Endothelial cell of umbilical vein (primary cell): ENCODE results near the gene IQSEC3. TPM values are rescaled to one million over a fixed set of nuclear protein-coding genes. Genes with fewer than 3 reads are reported as not detected.
"Not testable (repeated sequence)": the region's sequence is repeated elsewhere in the genome, so short reads cannot be mapped to it uniquely, and the experiment has no call there.

Source experiments
- BruUV-seq: library from RNA; stranded (reverse); fragments of 400-500 nt; replicated peaks from 2 replicates; lab custom pipeline; 2021; lab: Mats Ljungman, UMichigan
- CTCF ChIA-PET: fragments of 300-600, 350-600 bp; sonication (Branson Sonifier 250); formaldehyde crosslinking; loops from one replicate; lab custom pipeline; 2021; ENCODE audit warnings: antibody characterized with exemption, inconsistent platforms; lab: Charles Lee
- POLR2A ChIA-PET: fragments of 300-600, 350-600 bp; sonication (Branson Sonifier 250); formaldehyde crosslinking; loops from one replicate; lab custom pipeline; 2021; ENCODE audit warnings: antibody characterized with exemption, inconsistent platforms; lab: Charles Lee
- DNase-seq: peaks from one replicate; pipeline ENCODE4 v3.0.0-alpha.2; 2011; ENCODE audit warnings: low read depth, low spot score
- FAIRE-seq: peaks from 2 replicates; lab custom pipeline; 2011; peaks lifted over from hg19 to GRCh38; lab: Jason Lieb, UNC
- H2AFZ ChIP-seq: 2 replicates; pipeline ENCODE4 v1.6.0; 2012; ENCODE audit warnings: low read depth, low read length, control low read depth, inconsistent platforms
- H3K27ac ChIP-seq: 2 replicates; pipeline ENCODE4 v1.5.1; 2011; ENCODE audit warnings: low read depth, mild to moderate bottlenecking, control low read depth, low read length, moderate library complexity; ENCODE audit not compliant: insufficient read depth
- H3K27me3 ChIP-seq, 2 experiments: 2 replicates each; pipeline versions ENCODE4 v1.6.0 to v1.6.1; 2011; ENCODE audit warnings: low read length in 2 of 2, mixed read lengths in 1 of 2; ENCODE audit not compliant: control insufficient read depth in 2 of 2, insufficient read depth in 2 of 2
- H3K36me3 ChIP-seq, 2 experiments: 2 replicates in 1 of 2; 3 replicates in 1 of 2; pipeline ENCODE4 v1.5.1; 2011; ENCODE audit warnings: low read length in 2 of 2, mild to moderate bottlenecking in 1 of 2, moderate library complexity in 1 of 2; ENCODE audit not compliant: control insufficient read depth in 2 of 2, insufficient read depth in 2 of 2; ENCODE audit errors: extremely low read depth in 1 of 2
- H3K4me1 ChIP-seq: 3 replicates; pipeline ENCODE4 v1.5.1; 2011; ENCODE audit warnings: mild to moderate bottlenecking, low read length; ENCODE audit not compliant: control insufficient read depth, insufficient read depth; ENCODE audit errors: extremely low read depth
- H3K4me2 ChIP-seq: 2 replicates; pipeline ENCODE4 v1.6.1; 2011; ENCODE audit warnings: low read length, control low read depth, mixed read lengths; ENCODE audit not compliant: insufficient read depth
- H3K4me3 ChIP-seq, 3 experiments: fragments of 200-600 bp in 1 of 3; sonication (generic), shearing (Covaris generic) in 1 of 3; replicated peaks in 1 of 3; 2 replicates each; pipeline ENCODE4 v1.5.1; 2011 to 2016; ENCODE audit warnings: control low read depth in 3 of 3, low read length in 3 of 3, mild to moderate bottlenecking in 2 of 3, inconsistent platforms in 1 of 3, low read depth in 1 of 3, moderate library complexity in 1 of 3; ENCODE audit not compliant: insufficient read depth in 1 of 3
- H3K79me2 ChIP-seq: 2 replicates; pipeline ENCODE4 v1.6.0; 2012; ENCODE audit warnings: low read length, inconsistent platforms; ENCODE audit not compliant: control insufficient read depth, insufficient read depth
- H3K9ac ChIP-seq: replicated peaks from 2 replicates; pipeline ENCODE3; 2011; ENCODE audit warnings: low read length, control low read depth; ENCODE audit not compliant: insufficient read depth; ENCODE audit errors: extremely low read depth
- H3K9me1 ChIP-seq: replicated peaks from 3 replicates; pipeline ENCODE4 v1.6.0; 2011; ENCODE audit warnings: mild to moderate bottlenecking, low read length; ENCODE audit not compliant: control insufficient read depth, insufficient read depth; ENCODE audit errors: extremely low read depth
- H3K9me3 ChIP-seq: replicated peaks from 2 replicates; pipeline ENCODE4 v1.5.1; 2012; ENCODE audit warnings: low read length, inconsistent platforms; ENCODE audit not compliant: control insufficient read depth, insufficient read depth
- H4K20me1 ChIP-seq: replicated peaks from 2 replicates; pipeline ENCODE3; 2011; ENCODE audit warnings: mild to moderate bottlenecking, low read length; ENCODE audit not compliant: control insufficient read depth, insufficient read depth; ENCODE audit errors: extremely low read depth
- EZH2 ChIP-seq: IDR thresholded peaks from 2 replicates; pipeline ENCODE4 v1.6.1; 2012; ENCODE audit warnings: borderline replicate concordance, low read depth, mild to moderate bottlenecking, moderate library complexity, low read length, inconsistent platforms; ENCODE audit not compliant: severe bottlenecking
- FOS ChIP-seq: IDR thresholded peaks from 2 replicates; pipeline ENCODE4 v1.6.1; 2011; ENCODE audit warnings: mild to moderate bottlenecking, low read length, moderate library complexity, borderline replicate concordance; ENCODE audit not compliant: insufficient read depth
- GATA2 ChIP-seq: IDR thresholded peaks from 2 replicates; pipeline ENCODE4 v1.7.0; 2011; ENCODE audit warnings: low read depth, mild to moderate bottlenecking, moderate library complexity, mixed read lengths, low read length; ENCODE audit not compliant: insufficient read length, insufficient read depth
- JUN ChIP-seq: IDR thresholded peaks from 2 replicates; pipeline ENCODE4 v1.6.1; 2011; ENCODE audit warnings: borderline replicate concordance, low read depth; ENCODE audit not compliant: insufficient read length, insufficient read depth
- MAX ChIP-seq: IDR thresholded peaks from 2 replicates; pipeline ENCODE4 v1.6.1; 2011; ENCODE audit not compliant: insufficient read depth, insufficient read length
- MYC ChIP-seq: IDR thresholded peaks from one replicate; pipeline ENCODE4 v1.6.1; 2011; ENCODE audit warnings: mild to moderate bottlenecking, low read depth, low read length
- POLR2A ChIP-seq: IDR thresholded peaks from 2 replicates; pipeline ENCODE4 v1.6.1; 2012; ENCODE audit warnings: low read depth, mild to moderate bottlenecking, control low read depth, low read length
- POLR2AphosphoS5 ChIP-seq: IDR thresholded peaks from 2 replicates; pipeline ENCODE4 v1.6.1; 2012; ENCODE audit warnings: low read depth, mild to moderate bottlenecking, control low read depth, low read length, moderate library complexity; ENCODE audit not compliant: insufficient read depth
- dilution Hi-C: fragments of 300-500 bp; cut with MboI; formaldehyde crosslinking; loops from one replicate; pipeline ENCODE4 v1.15.0; 2019; ENCODE audit warnings: low sequenced_read_pairs; ENCODE audit not compliant: extremely low pct_ligation_motif_present
- intact Hi-C: fragments of 100-400 bp; cut with micrococcal nuclease; formaldehyde crosslinking; loops from one replicate; pipeline ENCODE4 v1.10.0; 2022
- polyA plus RNA-seq, 4 experiments: library from polyadenylated mRNA; depleted of rRNA in 3 of 4; stranded (reverse) in 3 of 4; unstranded in 1 of 4; fragments of >200 nt; gene quantifications; 2 replicates each; pipeline versions ENCODE4 v1.2.1 to v1.2.3, GENCODE V29; 2011 to 2012; ENCODE audit warnings: missing spikeins in 1 of 4
- total RNA-seq: library from RNA; stranded (reverse); gene quantifications from 2 replicates; pipeline ENCODE4 v1.2.3, GENCODE V29; 2021
- TF ChIP-seq, protein P1 (sequence below), 2 donors: IDR thresholded peaks; 1 replicate in 1 of 2; 2 replicates in 1 of 2; pipeline ENCODE4 v1.5.1; 2011; ENCODE audit warnings: low read length in 2 of 2, mild to moderate bottlenecking in 2 of 2, moderate library complexity in 2 of 2, control low read depth in 1 of 2, inconsistent platforms in 1 of 2, low read depth in 1 of 2; ENCODE audit not compliant: insufficient read depth in 1 of 2; ENCODE audit errors: extremely low read depth in 1 of 2

The IQSEC3 gene
- total and polyA plus RNA-seq, 2 donors (not counting 3 experiments of a cell fraction or from before 2014, with no cell fraction given), result not detected

DNA sequence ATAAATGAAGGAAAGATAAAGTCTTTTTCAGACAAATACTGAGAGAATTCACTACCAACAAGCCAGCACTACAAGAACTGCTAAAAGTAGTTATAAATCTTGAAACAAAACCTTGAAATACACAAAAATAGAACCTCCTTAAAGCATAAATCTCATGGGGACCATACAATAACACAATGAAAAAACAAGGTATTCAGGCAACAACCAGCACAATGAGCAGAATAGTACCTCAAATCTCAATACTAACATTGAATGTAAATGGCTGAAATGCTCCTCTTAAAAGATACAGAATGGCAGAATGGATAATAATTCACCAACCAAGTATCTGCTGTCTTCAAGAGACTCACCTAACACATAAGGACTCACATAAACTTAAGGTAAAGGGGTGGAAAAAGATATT lies 7.7 kb upstream of the IQSEC3 start:
- Histone ChIP-seq H2AFZ (no peak overlapping the region), H3K9me3 (no peaks in the 10 kb centered on the region), H3K36me3 (no peaks in the 10 kb centered on the region), H3K9me1 (no peaks in the 10 kb centered on the region), H3K4me1 (no peaks in the 10 kb centered on the region), H3K4me3 (no peak overlapping the region), H3K4me2 (no peak overlapping the region), H3K27me3 (peaks cover 1 to 2% of the 10 kb centered on the region in 2 experiments), H4K20me1 (no peaks in the 10 kb centered on the region), H3K79me2 (no peaks in the 10 kb centered on the region), H3K27ac (no peak overlapping the region), H3K9ac (no peak overlapping the region)
- no TSS peak for BruUV-seq
- DNase-seq (no peak), FAIRE-seq (no peak)
- TF ChIP-seq EZH2, result no peak
- TF ChIP-seq POLR2A, result no peak
- TF ChIP-seq FOS, result no peak
- TF ChIP-seq MYC, result no peak
- no peak for TF ChIP-seq MAX
- TF ChIP-seq GATA2, result no peak
- no peak for TF ChIP-seq POLR2AphosphoS5
- TF ChIP-seq JUN, result no peak
- TF ChIP-seq, protein P1, sequence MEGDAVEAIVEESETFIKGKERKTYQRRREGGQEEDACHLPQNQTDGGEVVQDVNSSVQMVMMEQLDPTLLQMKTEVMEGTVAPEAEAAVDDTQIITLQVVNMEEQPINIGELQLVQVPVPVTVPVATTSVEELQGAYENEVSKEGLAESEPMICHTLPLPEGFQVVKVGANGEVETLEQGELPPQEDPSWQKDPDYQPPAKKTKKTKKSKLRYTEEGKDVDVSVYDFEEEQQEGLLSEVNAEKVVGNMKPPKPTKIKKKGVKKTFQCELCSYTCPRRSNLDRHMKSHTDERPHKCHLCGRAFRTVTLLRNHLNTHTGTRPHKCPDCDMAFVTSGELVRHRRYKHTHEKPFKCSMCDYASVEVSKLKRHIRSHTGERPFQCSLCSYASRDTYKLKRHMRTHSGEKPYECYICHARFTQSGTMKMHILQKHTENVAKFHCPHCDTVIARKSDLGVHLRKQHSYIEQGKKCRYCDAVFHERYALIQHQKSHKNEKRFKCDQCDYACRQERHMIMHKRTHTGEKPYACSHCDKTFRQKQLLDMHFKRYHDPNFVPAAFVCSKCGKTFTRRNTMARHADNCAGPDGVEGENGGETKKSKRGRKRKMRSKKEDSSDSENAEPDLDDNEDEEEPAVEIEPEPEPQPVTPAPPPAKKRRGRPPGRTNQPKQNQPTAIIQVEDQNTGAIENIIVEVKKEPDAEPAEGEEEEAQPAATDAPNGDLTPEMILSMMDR (IDR thresholded peaks at IDR 0.05; ENCODE audit: extremely low read depth in 1 of 2, insufficient read depth in 1 of 2, low read depth in 1 of 2, low read length in 2 of 2), result no peak
- dilution Hi-C loops, result no loop called here
- intact Hi-C loops, result no loop called here
- ChIA-PET POLR2A (no interaction called here), CTCF (no interaction called here)

DNA sequence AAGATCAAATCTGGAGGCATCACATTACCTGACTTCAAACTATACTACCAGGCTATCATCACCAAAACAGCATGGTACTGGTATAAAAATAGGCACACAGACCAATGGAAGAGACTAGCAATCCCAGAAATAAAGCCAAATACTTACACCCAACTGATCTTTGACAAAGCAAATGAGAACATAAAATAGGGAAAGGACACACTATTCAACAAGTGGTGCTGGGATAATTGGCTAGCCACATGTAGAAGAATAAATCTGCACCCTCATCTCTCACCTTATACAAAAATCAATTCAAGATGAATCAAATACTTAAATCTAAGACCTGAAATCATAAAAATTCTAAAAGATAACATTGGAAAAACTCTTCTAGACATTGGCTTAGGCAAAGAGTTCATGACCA lies 4.7 kb upstream of the IQSEC3 start:
- H3K27ac ChIP-seq, dilution Hi-C loops, BruUV-seq, POLR2A ChIA-PET, intact Hi-C loops, H3K4me1 ChIP-seq, H3K9me3 ChIP-seq, CTCF ChIA-PET, H3K9me1 ChIP-seq, H3K27me3 ChIP-seq, DNase-seq, H3K36me3 ChIP-seq, H3K79me2 ChIP-seq, FAIRE-seq, H3K9ac ChIP-seq, H4K20me1 ChIP-seq, H2AFZ ChIP-seq, H3K4me3 ChIP-seq, H3K4me2 ChIP-seq: not testable (repeated sequence)

GRCh38 chr12:65491-66063 lies 990 bp upstream of the IQSEC3 start:
- H4K20me1 ChIP-seq, H3K27me3 ChIP-seq, POLR2A ChIA-PET, H3K4me1 ChIP-seq, H3K9ac ChIP-seq, H2AFZ ChIP-seq, CTCF ChIA-PET, H3K9me3 ChIP-seq, H3K4me2 ChIP-seq, H3K27ac ChIP-seq, BruUV-seq, intact Hi-C loops, H3K9me1 ChIP-seq, H3K36me3 ChIP-seq, dilution Hi-C loops, H3K4me3 ChIP-seq, DNase-seq, H3K79me2 ChIP-seq: not testable (repeated sequence)
- peak; percentile 76 for FAIRE-seq
